Smooth muscle cell of the brain vasculature (primary cell): ENCODE data around the gene TECPR1.
A peak's percentile ranks its signal among the peaks of the same experiment; 100 is the strongest.

Experiments used
- DNase-seq: peaks from one replicate; pipeline ENCODE4 v3.0.0-alpha.2; 2012; ENCODE audit warnings: low read depth, low spot score

The TECPR1 gene

GRCh38 chr7:98251601-98252424 lies at the start of gene TECPR1:
Gene TECPR1, minus strand, starts transcription at chr7:98252232. Its CDS starts 6,086 bp downstream, at chr7:98246146.
- peak; percentile 50 for DNase-seq

- no peak for DNase-seq
Measured at GRCh38 chr7:98300595-98301372, 48.8 kb upstream of the TECPR1 start.

- no peak for DNase-seq
Measured at GRCh38 chr7:98297626-98298286, 45.7 kb upstream of the TECPR1 start.

GRCh38 chr7:98296833-98297232 lies 44.8 kb upstream of the TECPR1 start:
- DNase-seq, result no peak

- no peak for DNase-seq
Measured at GRCh38 chr7:98295467-98296192, 43.6 kb upstream of the TECPR1 start.

GRCh38 chr7:98294798-98295382 lies 42.9 kb upstream of the TECPR1 start:
- DNase-seq, result peak; percentile 29

- DNase-seq, result no peak
Measured at GRCh38 chr7:98294326-98294725, 42.3 kb upstream of the TECPR1 start.

GRCh38 chr7:98293746-98294145 lies 41.7 kb upstream of the TECPR1 start:
- DNase-seq, result no peak

GRCh38 chr7:98293265-98293664 lies 41.2 kb upstream of the TECPR1 start:
- no peak for DNase-seq

GRCh38 chr7:98291717-98292116 lies 39.7 kb upstream of the TECPR1 start:
- DNase-seq, result no peak

GRCh38 chr7:98289333-98289875 lies 37.4 kb upstream of the TECPR1 start:
- DNase-seq, result no peak

- no peak for DNase-seq
Measured at GRCh38 chr7:98288064-98288823, 36.2 kb upstream of the TECPR1 start.

- DNase-seq, result no peak
Measured at GRCh38 chr7:98287486-98287959, 35.5 kb upstream of the TECPR1 start.

- DNase-seq, result no peak
Measured at GRCh38 chr7:98286701-98287485, 34.9 kb upstream of the TECPR1 start.

GRCh38 chr7:98286093-98286539 lies 34.1 kb upstream of the TECPR1 start:
- no peak for DNase-seq

- no peak for DNase-seq
Measured at GRCh38 chr7:98285157-98286092, 33.4 kb upstream of the TECPR1 start.

- DNase-seq, result no peak
Measured at GRCh38 chr7:98284335-98285036, 32.5 kb upstream of the TECPR1 start.

GRCh38 chr7:98283887-98284222 lies 31.8 kb upstream of the TECPR1 start:
- DNase-seq, result no peak
